NT2/D1 (cell line): ENCODE measurements around the gene PSMB5.

Source experiments
- DNase-seq: peaks from one replicate; pipeline ENCODE4 v3.0.0-alpha.2; 2011; ENCODE audit warnings: low read depth, low spot score
- H3K27me3 ChIP-seq: 2 replicates; pipeline ENCODE4 v1.6.0; 2011; ENCODE audit warnings: mild to moderate bottlenecking; ENCODE audit not compliant: insufficient read length, insufficient read depth
- H3K36me3 ChIP-seq: 2 replicates; pipeline ENCODE4 v1.6.1; 2011; ENCODE audit warnings: mild to moderate bottlenecking, low read length, mixed read lengths; ENCODE audit not compliant: insufficient read depth, insufficient read length
- H3K4me1 ChIP-seq: 2 replicates; pipeline ENCODE4 v1.5.1; 2011; ENCODE audit not compliant: insufficient read depth, insufficient read length
- H3K4me3 ChIP-seq: 2 replicates; pipeline ENCODE4 v1.5.1; 2011; ENCODE audit warnings: low read depth; ENCODE audit not compliant: insufficient read length
- H3K9ac ChIP-seq: 2 replicates; pipeline ENCODE4 v1.6.0; 2011; ENCODE audit warnings: low read depth; ENCODE audit not compliant: insufficient read length
- H3K9me3 ChIP-seq: 2 replicates; pipeline ENCODE4 v1.5.1; 2011; ENCODE audit warnings: mild to moderate bottlenecking, low read length; ENCODE audit not compliant: insufficient read depth
- SUZ12 ChIP-seq: IDR thresholded peaks from 2 replicates; pipeline ENCODE4 v1.6.1; 2011; ENCODE audit not compliant: insufficient read length, insufficient read depth; ENCODE audit errors: extremely low read depth
- YY1 ChIP-seq: IDR thresholded peaks from 2 replicates; pipeline ENCODE4 v1.6.1; 2011; ENCODE audit not compliant: insufficient read length, insufficient read depth
- ZNF274 ChIP-seq: IDR thresholded peaks from 2 replicates; pipeline ENCODE4 v1.6.1; 2011; ENCODE audit warnings: mild to moderate bottlenecking, low read depth, low read length

Gene PSMB5

DNA sequence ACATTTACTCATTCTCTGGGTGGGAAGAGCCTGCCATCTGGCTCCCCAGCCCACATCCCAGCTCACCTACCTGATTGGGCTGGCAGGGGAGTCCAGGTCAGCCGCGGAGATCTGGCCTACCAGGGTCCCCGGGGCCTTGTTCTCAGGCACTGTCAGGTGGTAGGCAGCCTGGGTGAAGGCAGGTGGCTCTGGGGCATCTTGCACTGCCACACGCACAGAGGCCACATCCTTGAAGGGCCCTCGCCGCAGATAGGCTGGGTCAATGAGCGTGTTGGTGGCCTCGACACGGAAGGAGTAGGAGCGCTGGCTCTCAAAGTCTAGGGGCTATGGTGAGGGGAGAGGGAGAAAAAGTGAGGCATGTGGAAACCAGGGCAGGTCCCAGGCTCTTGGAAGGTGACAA is 18.7 kb upstream of the PSMB5 start:
- peaks cover 5% of the 10 kb centered on the region for H3K4me1 ChIP-seq
- no peak overlapping the region for H3K4me3 ChIP-seq
- peak overlapping the region; percentile 10 for H3K9ac ChIP-seq
- H3K36me3 ChIP-seq, result peaks cover 73% of the 10 kb centered on the region
- no peak for DNase-seq
- TF ChIP-seq YY1, result no peak
- no peak for TF ChIP-seq ZNF274
- no peak for TF ChIP-seq SUZ12
- no peaks in the 10 kb centered on the region for H3K9me3 ChIP-seq
- H3K27me3 ChIP-seq, result no peaks in the 10 kb centered on the region

DNA sequence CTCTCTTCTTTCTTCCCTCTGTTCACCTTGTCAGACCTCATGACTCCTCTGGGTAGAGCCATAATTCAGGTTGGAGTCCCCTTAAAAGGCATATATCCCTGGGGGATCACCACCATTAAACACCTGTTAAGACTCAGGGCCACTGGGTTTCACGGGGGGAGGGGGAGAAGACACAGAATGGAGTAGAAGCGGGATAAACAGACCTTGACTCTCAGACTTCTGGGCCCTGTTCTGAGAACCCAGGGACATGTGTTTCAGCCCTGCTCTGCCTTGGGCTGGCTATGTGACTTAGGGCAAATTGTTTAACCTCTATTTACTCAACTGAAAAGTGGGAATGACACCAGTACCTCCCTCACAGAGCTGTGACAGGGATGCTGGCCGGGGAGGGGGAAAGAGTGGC is 18.0 kb upstream of the PSMB5 start:
- H3K36me3 ChIP-seq, result peaks cover 72% of the 10 kb centered on the region
- H3K4me3 ChIP-seq, result no peak overlapping the region
- peak overlapping the region; percentile 10 for H3K9ac ChIP-seq
- H3K9me3 ChIP-seq, result no peaks in the 10 kb centered on the region
- peaks cover 5% of the 10 kb centered on the region for H3K4me1 ChIP-seq
- no peak for TF ChIP-seq ZNF274
- TF ChIP-seq SUZ12, result no peak
- no peak for TF ChIP-seq YY1
- DNase-seq, result no peak
- no peaks in the 10 kb centered on the region for H3K27me3 ChIP-seq

DNA sequence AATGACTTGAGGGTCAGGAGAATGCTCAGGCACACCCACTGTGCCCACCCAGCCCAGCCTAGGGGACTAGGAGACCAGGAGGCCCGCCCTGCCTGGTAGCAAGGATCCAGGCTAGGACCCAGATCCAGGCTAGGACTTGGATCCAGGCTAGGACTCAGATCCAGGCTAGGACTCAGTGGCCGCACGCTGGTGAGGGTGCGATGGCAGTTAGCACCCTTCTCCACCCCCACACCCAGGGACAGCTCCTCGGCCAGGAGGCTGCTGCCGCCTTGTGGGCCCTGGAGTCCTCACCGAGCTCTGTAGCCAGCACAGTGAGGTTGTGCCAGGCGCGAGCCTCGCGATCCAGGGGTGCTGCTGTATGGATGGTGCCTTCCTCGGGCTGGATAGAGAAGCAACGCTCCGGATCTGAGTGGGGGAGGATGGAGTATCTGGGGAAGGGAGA is 17.5 kb upstream of the PSMB5 start:
- H3K4me1 ChIP-seq, result peaks cover 5% of the 10 kb centered on the region
- no peak overlapping the region for H3K4me3 ChIP-seq
- peaks cover 72% of the 10 kb centered on the region for H3K36me3 ChIP-seq
- no peaks in the 10 kb centered on the region for H3K27me3 ChIP-seq
- TF ChIP-seq SUZ12 (no peak), ZNF274 (no peak), YY1 (no peak)
- no peaks in the 10 kb centered on the region for H3K9me3 ChIP-seq
- H3K9ac ChIP-seq, result no peak overlapping the region
- DNase-seq, result no peak

DNA sequence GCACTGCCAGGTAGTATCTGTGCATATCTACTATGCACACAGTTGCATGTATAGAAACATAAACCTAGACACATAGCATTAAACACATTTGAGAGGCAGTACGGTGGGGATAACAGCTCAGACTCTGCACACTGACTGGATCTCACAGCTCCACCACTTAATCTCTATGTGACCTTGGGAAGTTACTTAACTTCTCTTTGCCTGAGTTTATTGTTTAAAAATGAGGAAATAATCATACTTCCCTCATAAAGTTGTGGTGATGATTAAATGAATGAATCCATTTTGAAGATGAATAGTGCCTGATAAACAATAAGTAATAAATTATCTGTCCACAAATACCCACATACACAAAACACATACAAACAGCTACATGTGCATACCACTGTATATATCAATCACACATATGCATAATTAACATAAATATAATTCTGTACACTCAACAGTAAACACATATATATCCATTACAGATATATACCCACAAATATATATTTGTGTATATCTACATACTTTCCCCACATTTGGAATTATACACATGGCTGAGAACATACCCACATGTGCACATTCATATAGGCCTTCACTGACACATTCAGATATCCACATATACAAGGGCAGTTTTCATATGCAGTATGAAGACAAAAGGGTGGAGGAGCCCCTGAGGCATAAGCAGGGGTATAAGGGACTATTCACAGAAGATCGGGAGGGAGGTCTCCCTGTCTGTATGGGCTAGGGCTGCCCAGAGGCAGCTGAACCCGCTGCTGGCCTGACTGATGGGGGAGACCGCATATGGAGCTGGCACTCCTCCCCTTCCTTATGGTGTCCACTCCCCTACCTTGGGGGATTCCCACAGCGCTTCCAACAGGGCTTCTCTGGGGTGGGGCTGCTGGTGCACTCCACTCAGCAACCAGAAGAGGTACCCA is 16.7 kb upstream of the PSMB5 start:
- Histone ChIP-seq H3K36me3 (peaks cover 72% of the 10 kb centered on the region), H3K27me3 (no peaks in the 10 kb centered on the region), H3K4me1 (peaks cover 5% of the 10 kb centered on the region), H3K9ac (peak overlapping the region; percentile 13), H3K9me3 (no peaks in the 10 kb centered on the region), H3K4me3 (no peak overlapping the region)
- DNase-seq, result no peak
- TF ChIP-seq YY1 (no peak), SUZ12 (no peak), ZNF274 (no peak)

DNA sequence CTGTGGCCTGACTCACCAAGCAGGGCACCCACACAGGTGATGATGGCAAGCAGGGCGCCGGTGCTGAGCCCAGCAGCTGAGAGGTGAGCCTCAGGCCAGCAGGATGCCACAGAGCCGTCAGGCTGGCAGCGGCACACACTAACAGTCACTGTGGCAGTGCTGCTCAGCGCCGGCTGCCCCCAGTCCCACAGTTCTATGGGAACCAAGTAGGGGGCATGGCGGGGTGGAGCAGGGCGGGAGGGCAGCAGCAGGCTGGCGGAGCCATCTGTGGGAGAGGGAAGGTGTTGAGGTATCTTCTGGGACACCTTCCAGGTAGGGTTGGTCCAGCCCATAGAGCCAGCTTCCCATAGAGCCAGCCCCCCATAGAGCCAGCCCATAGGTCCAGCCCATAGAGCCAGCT is 14.3 kb upstream of the PSMB5 start:
- Histone ChIP-seq H3K27me3 (no peaks in the 10 kb centered on the region), H3K36me3 (peaks cover 55% of the 10 kb centered on the region), H3K4me3 (no peak overlapping the region), H3K9me3 (no peaks in the 10 kb centered on the region), H3K9ac (no peak overlapping the region), H3K4me1 (no peaks in the 10 kb centered on the region)
- no peak for DNase-seq
- TF ChIP-seq YY1 (no peak), SUZ12 (no peak), ZNF274 (no peak)

DNA sequence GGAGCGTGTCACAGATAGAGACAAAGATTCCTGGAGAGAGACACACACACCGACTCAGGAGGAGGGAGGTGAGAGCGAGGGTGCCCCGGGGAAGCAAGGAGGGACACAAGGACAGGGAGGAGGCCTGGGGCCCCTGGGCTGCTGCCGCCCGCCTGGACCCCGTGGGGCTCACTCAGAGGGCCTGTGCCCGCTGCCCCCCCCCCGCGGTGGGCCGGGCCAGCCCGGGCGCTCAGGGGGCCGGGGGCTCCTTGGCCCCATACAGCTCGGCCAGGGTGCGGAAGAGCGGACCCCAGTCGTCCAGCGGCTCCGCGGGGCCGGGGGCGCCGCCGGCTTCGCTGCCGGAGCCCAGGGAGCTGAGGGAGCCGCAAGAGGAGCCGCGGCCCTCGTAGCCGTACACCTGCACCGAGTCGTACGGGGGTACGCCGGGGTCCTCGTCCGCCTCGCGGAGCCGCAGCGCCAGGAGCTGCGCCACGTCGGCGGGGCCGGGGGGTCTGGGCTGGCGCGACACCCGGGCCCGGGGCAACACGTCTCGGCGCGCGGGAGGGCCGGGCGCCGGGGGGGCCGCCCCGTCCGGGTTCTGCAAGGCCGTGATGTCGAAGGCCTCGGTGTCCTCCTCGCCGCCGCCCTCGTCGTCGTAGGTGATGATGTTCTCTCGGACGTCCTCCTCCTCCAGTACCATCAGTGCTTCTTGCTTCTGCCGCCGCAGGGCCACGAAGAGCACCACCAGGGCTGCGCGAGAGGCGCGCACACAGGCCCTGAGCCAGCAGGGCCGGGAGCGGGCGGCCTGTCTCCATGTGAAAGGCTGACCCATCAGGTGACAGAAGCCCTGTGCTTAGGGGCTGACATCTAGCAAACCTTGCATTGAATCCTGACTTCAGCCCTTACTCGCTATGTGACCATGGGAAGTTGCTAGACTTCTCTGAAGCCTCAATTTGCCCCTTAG is 13.3 kb upstream of the PSMB5 start:
- Histone ChIP-seq H3K4me3 (no peak overlapping the region), H3K27me3 (no peaks in the 10 kb centered on the region), H3K36me3 (peaks cover 45% of the 10 kb centered on the region), H3K9me3 (no peaks in the 10 kb centered on the region), H3K4me1 (no peaks in the 10 kb centered on the region), H3K9ac (no peak overlapping the region)
- no peak for DNase-seq
- no peak for TF ChIP-seq ZNF274
- TF ChIP-seq SUZ12, result no peak
- no peak for TF ChIP-seq YY1

DNA sequence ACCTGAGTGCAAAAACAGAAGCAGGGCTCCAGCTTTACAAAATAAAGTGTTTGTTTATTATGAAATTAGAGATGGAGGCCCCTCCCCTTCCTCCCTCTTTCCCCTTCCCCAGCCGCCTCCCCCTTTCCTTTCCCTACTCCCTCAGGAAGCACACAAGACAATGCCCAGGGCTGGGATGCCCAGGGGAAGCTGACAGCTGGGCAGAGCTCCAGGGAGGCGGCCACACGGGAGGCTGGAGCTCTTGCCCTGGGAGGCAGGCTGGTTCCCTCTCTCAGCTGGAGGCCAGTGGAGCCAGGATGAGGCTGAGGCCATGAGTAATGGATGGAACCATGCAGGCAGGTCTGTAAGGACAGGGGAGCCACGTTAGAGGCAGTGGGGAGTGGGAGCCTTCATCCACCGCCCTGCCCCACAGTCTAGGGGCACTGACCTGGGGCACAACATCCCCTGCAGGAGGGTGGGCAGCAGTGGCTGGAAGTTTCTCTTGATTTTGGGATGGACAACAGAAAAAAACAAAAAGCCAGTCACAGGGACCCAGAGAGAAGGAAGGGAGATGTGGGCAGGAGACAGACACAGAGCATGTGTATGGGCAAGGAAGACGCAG is 12.4 kb upstream of the PSMB5 start:
- Histone ChIP-seq H3K4me3 (no peak overlapping the region), H3K9ac (no peak overlapping the region), H3K4me1 (no peaks in the 10 kb centered on the region), H3K36me3 (peaks cover 36% of the 10 kb centered on the region), H3K9me3 (no peaks in the 10 kb centered on the region), H3K27me3 (no peaks in the 10 kb centered on the region)
- DNase-seq, result no peak
- TF ChIP-seq SUZ12, result no peak
- TF ChIP-seq ZNF274, result no peak
- no peak for TF ChIP-seq YY1
